Natural killer cell (primary cell): ENCODE results near the gene GRID1. TPM values are rescaled to one million over a fixed set of nuclear protein-coding genes. Genes with fewer than 3 reads are reported as not detected.

Experiments used
- ATAC-seq, 3 donors: fragments of 150-1000 bp in 2 of 3; fragments of 200-7000 bp in 1 of 3; cut with Tn5 transposase; 1 replicate in 1 of 3; 2 replicates in 2 of 3; pipeline ENCODE4 v1.10.0; 2021; ENCODE audit warnings: mild to moderate bottlenecking in 2 of 3, moderate library complexity in 2 of 3
- DNase-seq, 2 donors: peaks; one replicate each; pipeline versions ENCODE4 v3.0.0 to v3.0.0-alpha.2; 2013 to 2021; ENCODE audit warnings: mixed read lengths in 1 of 2
- H3K27ac ChIP-seq: one replicate; pipeline ENCODE4 v1.5.1; 2013; ENCODE audit warnings: mild to moderate bottlenecking, low read length
- H3K27me3 ChIP-seq: one replicate; pipeline ENCODE4 v1.6.1; 2013; ENCODE audit warnings: low read length; ENCODE audit not compliant: control insufficient read depth, insufficient read depth
- H3K36me3 ChIP-seq: one replicate; pipeline ENCODE4 v1.6.1; 2013; ENCODE audit warnings: low read length; ENCODE audit not compliant: control insufficient read depth, insufficient read depth
- H3K4me1 ChIP-seq: one replicate; pipeline ENCODE4 v1.6.1; 2013; ENCODE audit warnings: low read length; ENCODE audit not compliant: control insufficient read depth, insufficient read depth
- H3K4me3 ChIP-seq: one replicate; pipeline ENCODE4 v1.5.1; 2013; ENCODE audit warnings: low read length
- H3K9me3 ChIP-seq: one replicate; pipeline ENCODE4 v1.6.1; 2013; ENCODE audit warnings: low read length; ENCODE audit not compliant: control insufficient read depth, insufficient read depth
- H3K27ac Mint-ChIP-seq, 2 donors: one replicate each; pipeline ENCODE4 v1.8.0; 2022; ENCODE audit warnings: mild to moderate bottlenecking in 2 of 2, mixed read lengths in 2 of 2, moderate library complexity in 1 of 2
- H3K27me3 Mint-ChIP-seq, 2 donors: one replicate each; pipeline ENCODE4 v1.8.0; 2022; ENCODE audit warnings: low read depth in 2 of 2, mixed read lengths in 2 of 2
- H3K36me3 Mint-ChIP-seq: one replicate; pipeline ENCODE4 v1.8.0; 2022; ENCODE audit warnings: mixed read lengths
- H3K4me1 Mint-ChIP-seq, 2 donors: one replicate each; pipeline ENCODE4 v1.8.0; 2022; ENCODE audit warnings: mixed read lengths in 2 of 2
- H3K4me3 Mint-ChIP-seq: one replicate; pipeline ENCODE4 v1.8.0; 2022; ENCODE audit warnings: mild to moderate bottlenecking, moderate library complexity, mixed read lengths
- H3K9me3 Mint-ChIP-seq, 2 donors: one replicate each; pipeline ENCODE4 v1.8.0; 2022; ENCODE audit warnings: mixed read lengths in 2 of 2
- WGBS: methylation state at CpG from one replicate; pipeline ENCODE4 v1.1.7; 2013; ENCODE audit warnings: missing lambda C conversion rate; ENCODE audit not compliant: insufficient coverage; 5-methylcytosine and 5-hydroxymethylcytosine counted together
- intact Hi-C: fragments of 100-400 bp; cut with micrococcal nuclease; formaldehyde crosslinking; loops from one replicate; pipeline ENCODE4 v1.14.2; 2022
- total RNA-seq, 4 donors: library from RNA; stranded (reverse); fragments of 120-200 nt in 1 of 4; gene quantifications; one replicate each; pipeline versions ENCODE4 v1.2.3 to v1.2.4, GENCODE V29; 2013 to 2022
- TF ChIP-seq, protein P1 (sequence below): fragments of 200-600 bp; IDR thresholded peaks from one replicate; pipeline ENCODE4 v1.8.0; 2022; ENCODE audit warnings: antibody characterized with exemption

The GRID1 gene
- total RNA-seq, 3 donors from 2014 or later (not counting 1 experiment from before 2014, with no cell fraction given), result not detected

DNA sequence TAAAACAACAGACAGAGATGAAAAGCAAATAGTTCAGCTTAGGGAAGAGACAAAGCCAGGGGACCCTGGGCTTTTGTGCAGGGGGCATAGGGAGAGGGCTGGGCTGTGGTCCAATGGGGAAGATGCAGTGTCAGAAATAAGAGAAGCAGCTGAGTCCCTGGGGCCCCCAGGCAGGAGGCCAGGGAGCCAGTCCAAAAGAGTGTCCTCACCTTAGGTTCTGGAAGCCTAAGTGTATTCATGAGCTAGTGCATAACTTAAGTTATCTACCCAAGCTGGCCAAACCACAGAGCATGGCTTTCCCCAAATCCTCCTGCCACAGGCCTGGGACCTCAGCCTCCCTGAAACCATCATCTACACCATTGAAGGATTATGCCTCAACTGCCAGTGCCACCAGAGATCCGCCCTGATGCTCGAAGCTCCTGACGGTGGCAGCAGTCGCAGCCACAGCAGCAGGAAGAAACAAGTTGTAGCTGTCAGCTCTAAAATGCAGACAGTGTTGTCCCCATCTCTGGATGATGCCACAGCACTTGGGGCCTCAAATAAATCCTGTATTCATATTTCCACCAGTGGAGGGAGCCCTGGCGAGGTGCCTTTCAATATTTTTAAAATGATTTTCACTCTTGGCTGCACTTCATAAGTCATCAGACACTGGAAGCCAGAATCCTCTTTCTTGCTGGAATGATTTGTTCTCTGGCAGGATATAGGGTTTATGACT is 574.6 kb downstream of the GRID1 start:
- Mint-ChIP-seq H3K36me3 (no peaks in the 10 kb centered on the region), H3K4me3 (no peak overlapping the region), H3K27ac (no peak overlapping the region), H3K9me3 (peaks cover 0 to 3% of the 10 kb centered on the region in 2 donors), H3K4me1 (no peaks in the 10 kb centered on the region), H3K27me3 (no peaks in the 10 kb centered on the region)
- TF ChIP-seq, protein P1, sequence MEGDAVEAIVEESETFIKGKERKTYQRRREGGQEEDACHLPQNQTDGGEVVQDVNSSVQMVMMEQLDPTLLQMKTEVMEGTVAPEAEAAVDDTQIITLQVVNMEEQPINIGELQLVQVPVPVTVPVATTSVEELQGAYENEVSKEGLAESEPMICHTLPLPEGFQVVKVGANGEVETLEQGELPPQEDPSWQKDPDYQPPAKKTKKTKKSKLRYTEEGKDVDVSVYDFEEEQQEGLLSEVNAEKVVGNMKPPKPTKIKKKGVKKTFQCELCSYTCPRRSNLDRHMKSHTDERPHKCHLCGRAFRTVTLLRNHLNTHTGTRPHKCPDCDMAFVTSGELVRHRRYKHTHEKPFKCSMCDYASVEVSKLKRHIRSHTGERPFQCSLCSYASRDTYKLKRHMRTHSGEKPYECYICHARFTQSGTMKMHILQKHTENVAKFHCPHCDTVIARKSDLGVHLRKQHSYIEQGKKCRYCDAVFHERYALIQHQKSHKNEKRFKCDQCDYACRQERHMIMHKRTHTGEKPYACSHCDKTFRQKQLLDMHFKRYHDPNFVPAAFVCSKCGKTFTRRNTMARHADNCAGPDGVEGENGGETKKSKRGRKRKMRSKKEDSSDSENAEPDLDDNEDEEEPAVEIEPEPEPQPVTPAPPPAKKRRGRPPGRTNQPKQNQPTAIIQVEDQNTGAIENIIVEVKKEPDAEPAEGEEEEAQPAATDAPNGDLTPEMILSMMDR, result no peak
- no peaks in the 10 kb centered on the region for H3K4me1 ChIP-seq
- DNase-seq (no peak), ATAC-seq (no peak)
- H3K4me3 ChIP-seq, result no peak overlapping the region
- H3K27ac ChIP-seq, result no peak overlapping the region
- intact Hi-C loops, result no loop called here
- H3K27me3 ChIP-seq, result no peaks in the 10 kb centered on the region
- no peaks in the 10 kb centered on the region for H3K36me3 ChIP-seq
- no peaks in the 10 kb centered on the region for H3K9me3 ChIP-seq
- WGBS, result 79% methylated on average over 5 of the region's 5 CpGs

DNA sequence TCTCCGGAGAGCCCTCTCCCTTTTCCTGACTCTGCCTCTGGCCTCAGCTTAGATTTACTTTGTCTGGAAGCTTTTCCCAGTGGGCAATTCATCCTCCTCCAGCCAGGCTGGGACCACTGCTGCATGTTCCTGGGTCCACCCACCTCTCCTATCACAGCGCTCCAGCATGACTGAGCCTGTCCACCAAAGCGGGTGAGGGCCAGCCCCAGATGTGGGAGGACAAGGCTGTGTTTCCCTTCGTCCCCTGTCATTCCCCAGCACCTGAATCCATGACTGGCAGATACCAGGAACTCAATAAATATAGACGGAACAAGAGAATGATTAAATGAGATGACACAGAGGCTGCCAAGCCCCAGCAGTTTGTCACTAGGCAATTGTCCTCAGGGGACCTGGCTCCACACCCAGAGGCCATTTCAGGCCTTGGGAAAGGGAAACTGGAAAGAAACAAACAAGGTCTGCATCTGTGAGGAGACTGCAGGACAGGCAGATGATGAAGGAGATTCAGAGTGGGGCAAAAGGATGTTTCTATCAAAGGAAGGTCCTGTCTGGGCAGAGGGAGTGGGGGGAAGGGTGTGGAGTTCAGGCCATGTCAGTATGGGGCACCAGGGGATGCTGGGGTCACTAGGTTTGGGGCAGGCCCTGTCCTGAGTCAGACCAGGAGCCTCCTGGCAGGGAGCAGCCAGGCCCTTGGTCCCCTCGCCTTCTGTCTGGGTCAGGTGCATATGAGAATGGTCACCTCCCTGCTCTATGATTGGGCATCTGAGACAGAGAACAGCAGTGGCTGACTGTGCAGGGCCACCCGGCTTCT is 576.4 kb downstream of the GRID1 start:
- no peaks in the 10 kb centered on the region for H3K36me3 ChIP-seq
- no peaks in the 10 kb centered on the region for H3K4me1 Mint-ChIP-seq
- H3K4me3 Mint-ChIP-seq, result no peak overlapping the region
- no peaks in the 10 kb centered on the region for H3K27me3 Mint-ChIP-seq
- H3K27me3 ChIP-seq, result no peaks in the 10 kb centered on the region
- no peaks in the 10 kb centered on the region for H3K4me1 ChIP-seq
- H3K4me3 ChIP-seq, result no peak overlapping the region
- H3K27ac ChIP-seq, result no peak overlapping the region
- no peak for DNase-seq
- H3K27ac Mint-ChIP-seq, result no peak overlapping the region
- intact Hi-C loops, result no loop called here
- TF ChIP-seq, protein P1, result no peak
- WGBS, result 90% methylated on average over 7 of the region's 7 CpGs
- H3K36me3 Mint-ChIP-seq, result no peaks in the 10 kb centered on the region
- no peak for ATAC-seq
- no peaks in the 10 kb centered on the region for H3K9me3 ChIP-seq
- peaks cover 0 to 3% of the 10 kb centered on the region in 2 donors for H3K9me3 Mint-ChIP-seq

DNA sequence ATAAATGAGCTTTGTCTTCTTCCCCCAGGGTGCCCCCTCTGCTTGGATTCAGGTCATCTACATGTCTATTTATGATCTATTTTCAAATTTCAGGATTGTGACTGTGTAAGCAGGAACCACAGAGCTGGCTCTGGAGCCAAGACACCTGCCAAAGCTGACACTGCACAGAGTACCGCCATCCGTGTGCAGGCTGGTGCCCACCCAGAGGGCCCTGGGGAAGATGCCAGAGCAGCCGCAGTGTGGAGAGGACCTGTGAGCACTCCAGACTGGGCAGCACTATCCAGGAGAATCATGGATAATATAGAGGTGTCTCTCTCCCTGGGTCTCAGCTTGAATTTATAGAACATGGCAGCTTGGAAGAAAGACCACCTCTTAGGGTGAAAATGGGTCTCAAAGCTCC is 577.5 kb downstream of the GRID1 start:
- no peaks in the 10 kb centered on the region for H3K36me3 Mint-ChIP-seq
- H3K4me3 ChIP-seq, result no peak overlapping the region
- ATAC-seq (no peak), DNase-seq (no peak)
- no peaks in the 10 kb centered on the region for H3K27me3 ChIP-seq
- no peaks in the 10 kb centered on the region for H3K4me1 Mint-ChIP-seq
- WGBS, result 87% methylated on average over 3 of the region's 3 CpGs
- TF ChIP-seq, protein P1, result no peak
- no peaks in the 10 kb centered on the region for H3K4me1 ChIP-seq
- H3K36me3 ChIP-seq, result no peaks in the 10 kb centered on the region
- no peaks in the 10 kb centered on the region for H3K27me3 Mint-ChIP-seq
- H3K9me3 Mint-ChIP-seq, result peaks cover 0 to 3% of the 10 kb centered on the region in 2 donors
- H3K27ac Mint-ChIP-seq, result no peak overlapping the region
- intact Hi-C loops, result no loop called here
- no peak overlapping the region for H3K4me3 Mint-ChIP-seq
- no peaks in the 10 kb centered on the region for H3K9me3 ChIP-seq
- no peak overlapping the region for H3K27ac ChIP-seq
